ENCODE data around the gene SMIM23. TPM values are rescaled to one million over a fixed set of nuclear protein-coding genes. Genes with fewer than 3 reads are reported as not detected.

SMIM23 gene
- not detected in 2 replicates for total RNA-seq

GRCh38 chr5:171785517-171785916, at the start of gene SMIM23:
Gene SMIM23 (plus strand): TSS chr5:171785817. CDS start chr5:171785872, 55 bp downstream.

Other genes with a start within 250 kb of the SMIM23 start
- 38.5 and 89.6 TPM in 2 replicates for gene FBXW11, start 220.8 kb downstream of the SMIM23 start, total RNA-seq